GM19468 (cell line): ENCODE data around the gene TRIM15.
"Not testable (repeated sequence)": the region's sequence is repeated elsewhere in the genome, so short reads cannot be mapped to it uniquely, and the experiment has no call there.

ENCODE experiments used
- ATAC-seq: cut with Tn5 transposase; IDR thresholded peaks from one replicate; pipeline ENCODE4 v1.9.1; 2021; ENCODE audit warnings: mild to moderate bottlenecking, moderate library complexity, moderate number of reproducible peaks; ENCODE audit not compliant: unreplicated experiment; ENCODE audit errors: extremely low read depth

TRIM15 gene

DNA sequence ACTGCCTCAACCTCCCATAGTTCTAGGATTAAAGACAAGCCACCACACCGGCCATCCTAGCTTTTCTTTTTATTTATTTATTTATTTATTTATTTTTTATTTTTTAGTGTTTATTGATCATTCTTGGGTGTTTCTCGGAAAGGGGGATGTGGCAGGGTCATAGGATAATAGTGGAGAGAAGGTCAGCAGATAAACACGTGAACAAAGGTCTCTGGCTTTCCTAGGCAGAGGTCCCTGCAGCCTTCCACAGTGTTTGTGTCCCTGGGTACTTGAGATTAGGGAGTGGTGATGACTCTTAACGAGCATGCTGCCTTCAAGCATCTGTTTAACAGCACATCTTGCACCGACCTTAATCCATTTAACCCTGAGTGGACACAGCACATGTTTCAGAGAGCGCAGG, 58.0 kb downstream of the TRIM15 start:
- not testable (repeated sequence) for ATAC-seq

- not testable (repeated sequence) for ATAC-seq
Measured at GRCh38 chr6:30221956-30222355, 58.6 kb downstream of the TRIM15 start.
